GM12892 (cell line): ENCODE results near the gene C1orf141.

Source experiments
- DNase-seq: peaks from one replicate; pipeline ENCODE4 v3.0.0; 2011; ENCODE audit not compliant: insufficient read length
- FAIRE-seq: peaks from 2 replicates; lab custom pipeline; 2011; peaks lifted over from hg19 to GRCh38; lab: Jason Lieb, UNC
- POLR2A ChIP-seq: IDR thresholded peaks from 2 replicates; pipeline ENCODE4 v1.6.1; 2011; ENCODE audit warnings: low read depth, low read length, control low read depth
- POLR2AphosphoS5 ChIP-seq: IDR thresholded peaks from 2 replicates; pipeline ENCODE4 v1.6.1; 2011; ENCODE audit warnings: low read depth, low read length, control low read depth
- TAF1 ChIP-seq: IDR thresholded peaks from 2 replicates; pipeline ENCODE4 v1.6.1; 2011; ENCODE audit warnings: low read depth, mild to moderate bottlenecking, control low read depth, low read length, borderline replicate concordance

The C1orf141 gene

GRCh38 chr1:67140460-67140859 lies 5.7 kb upstream of the C1orf141 start:
- DNase-seq, result no peak
- FAIRE-seq, result no peak
- TF ChIP-seq POLR2AphosphoS5 (no peak), POLR2A (no peak), TAF1 (no peak)

- no peak for FAIRE-seq
- DNase-seq, result no peak
- TF ChIP-seq POLR2AphosphoS5 (no peak), TAF1 (no peak), POLR2A (no peak)
These were observed 4.2 kb upstream of the C1orf141 start for GRCh38 chr1:67138813-67139499.

GRCh38 chr1:67137307-67137753 lies 2.6 kb upstream of the C1orf141 start:
- FAIRE-seq (no peak), DNase-seq (no peak)
- TF ChIP-seq POLR2AphosphoS5 (no peak), TAF1 (no peak), POLR2A (no peak)

- no peak for DNase-seq
- TF ChIP-seq POLR2AphosphoS5 (no peak), POLR2A (no peak), TAF1 (no peak)
- no peak for FAIRE-seq
These were observed 584 bp upstream of the C1orf141 start for GRCh38 chr1:67135354-67135753.

GRCh38 chr1:67133177-67133576 lies 1.6 kb downstream of the C1orf141 start:
- FAIRE-seq (no peak), DNase-seq (no peak)
- TF ChIP-seq TAF1 (no peak), POLR2AphosphoS5 (no peak), POLR2A (no peak)

- no peak for FAIRE-seq
- no peak for TF ChIP-seq POLR2A
- TF ChIP-seq TAF1, result no peak
- TF ChIP-seq POLR2AphosphoS5, result no peak
- DNase-seq, result no peak
These were observed 4.1 kb downstream of the C1orf141 start for GRCh38 chr1:67130673-67131072.

- DNase-seq (no peak), FAIRE-seq (no peak)
- TF ChIP-seq POLR2A (no peak), TAF1 (no peak), POLR2AphosphoS5 (no peak)
These were observed 7.8 kb downstream of the C1orf141 start for GRCh38 chr1:67126974-67127373.

- TF ChIP-seq POLR2A, result no peak
- no peak for TF ChIP-seq POLR2AphosphoS5
- no peak for TF ChIP-seq TAF1
- FAIRE-seq, result no peak
- no peak for DNase-seq
These were observed 8.5 kb downstream of the C1orf141 start for GRCh38 chr1:67126111-67126746.

GRCh38 chr1:67124455-67124854 lies 10.3 kb downstream of the C1orf141 start:
- DNase-seq (no peak), FAIRE-seq (no peak)
- TF ChIP-seq TAF1, result no peak
- no peak for TF ChIP-seq POLR2AphosphoS5
- TF ChIP-seq POLR2A, result no peak

- FAIRE-seq (no peak), DNase-seq (no peak)
- TF ChIP-seq POLR2AphosphoS5 (no peak), POLR2A (no peak), TAF1 (no peak)
These were observed 13.7 kb downstream of the C1orf141 start for GRCh38 chr1:67120855-67121619.

- DNase-seq, result no peak
- TF ChIP-seq POLR2AphosphoS5 (no peak), POLR2A (no peak), TAF1 (no peak)
- no peak for FAIRE-seq
These were observed 16.1 kb downstream of the C1orf141 start for GRCh38 chr1:67118646-67119045.

- no peak for FAIRE-seq
- DNase-seq, result no peak
- TF ChIP-seq POLR2AphosphoS5, result no peak
- TF ChIP-seq TAF1, result no peak
- no peak for TF ChIP-seq POLR2A
These were observed 16.6 kb downstream of the C1orf141 start for GRCh38 chr1:67118191-67118590.
